Measurements from ENCODE around the gene ASAP2.

DNA sequence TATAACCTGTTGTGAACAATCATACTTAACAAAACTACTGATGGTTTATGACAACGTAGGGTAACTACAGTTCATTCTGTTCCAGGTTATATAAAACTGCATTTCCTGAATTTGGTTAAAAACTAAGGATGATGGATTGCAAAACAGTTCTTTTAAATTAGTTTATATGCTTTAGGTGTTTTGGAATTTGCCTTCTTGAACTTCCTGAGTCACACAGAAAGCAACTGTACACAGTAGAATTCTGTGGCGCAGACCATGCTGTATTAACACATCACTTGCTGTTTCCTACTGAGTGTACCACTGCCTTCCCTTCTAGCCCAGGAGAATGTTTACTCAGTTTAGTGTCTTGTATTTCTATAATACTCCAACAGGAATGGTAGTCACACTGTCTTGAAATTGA lies 197.3 kb downstream of the ASAP2 start:
- TF ChIP-seq, protein P1, sequence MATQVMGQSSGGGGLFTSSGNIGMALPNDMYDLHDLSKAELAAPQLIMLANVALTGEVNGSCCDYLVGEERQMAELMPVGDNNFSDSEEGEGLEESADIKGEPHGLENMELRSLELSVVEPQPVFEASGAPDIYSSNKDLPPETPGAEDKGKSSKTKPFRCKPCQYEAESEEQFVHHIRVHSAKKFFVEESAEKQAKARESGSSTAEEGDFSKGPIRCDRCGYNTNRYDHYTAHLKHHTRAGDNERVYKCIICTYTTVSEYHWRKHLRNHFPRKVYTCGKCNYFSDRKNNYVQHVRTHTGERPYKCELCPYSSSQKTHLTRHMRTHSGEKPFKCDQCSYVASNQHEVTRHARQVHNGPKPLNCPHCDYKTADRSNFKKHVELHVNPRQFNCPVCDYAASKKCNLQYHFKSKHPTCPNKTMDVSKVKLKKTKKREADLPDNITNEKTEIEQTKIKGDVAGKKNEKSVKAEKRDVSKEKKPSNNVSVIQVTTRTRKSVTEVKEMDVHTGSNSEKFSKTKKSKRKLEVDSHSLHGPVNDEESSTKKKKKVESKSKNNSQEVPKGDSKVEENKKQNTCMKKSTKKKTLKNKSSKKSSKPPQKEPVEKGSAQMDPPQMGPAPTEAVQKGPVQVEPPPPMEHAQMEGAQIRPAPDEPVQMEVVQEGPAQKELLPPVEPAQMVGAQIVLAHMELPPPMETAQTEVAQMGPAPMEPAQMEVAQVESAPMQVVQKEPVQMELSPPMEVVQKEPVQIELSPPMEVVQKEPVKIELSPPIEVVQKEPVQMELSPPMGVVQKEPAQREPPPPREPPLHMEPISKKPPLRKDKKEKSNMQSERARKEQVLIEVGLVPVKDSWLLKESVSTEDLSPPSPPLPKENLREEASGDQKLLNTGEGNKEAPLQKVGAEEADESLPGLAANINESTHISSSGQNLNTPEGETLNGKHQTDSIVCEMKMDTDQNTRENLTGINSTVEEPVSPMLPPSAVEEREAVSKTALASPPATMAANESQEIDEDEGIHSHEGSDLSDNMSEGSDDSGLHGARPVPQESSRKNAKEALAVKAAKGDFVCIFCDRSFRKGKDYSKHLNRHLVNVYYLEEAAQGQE (IDR thresholded peaks at IDR 0.05; ENCODE audit: insufficient read depth in 1 of 2, low read depth in 2 of 2, low read length in 2 of 2), result no peak
- TF ChIP-seq POLR2AphosphoS5 (IDR thresholded peaks at IDR 0.05; ENCODE audit: low read depth, low read length), result no peak

Measured in PFSK-1 (cell line).